PFSK-1 (cell line): Measurements from ENCODE around the gene NAT16.

Experiments used
- FOXP2 ChIP-seq: optimal IDR thresholded peaks from 2 replicates; pipeline ENCODE3; 2011; ENCODE audit warnings: borderline replicate concordance, control low read depth, inconsistent platforms; ENCODE audit not compliant: insufficient read depth; ENCODE audit errors: extremely low read length, extremely low read depth
- POLR2AphosphoS5 ChIP-seq: IDR thresholded peaks from 2 replicates; pipeline ENCODE4 v1.6.1; 2012; ENCODE audit warnings: low read depth, mild to moderate bottlenecking, control low read depth, low read length, moderate library complexity
- SIN3A ChIP-seq: IDR thresholded peaks from 2 replicates; pipeline ENCODE4 v1.6.1; 2012; ENCODE audit warnings: mild to moderate bottlenecking, low read length, moderate library complexity, borderline replicate concordance; ENCODE audit not compliant: insufficient read depth
- TAF1 ChIP-seq: IDR thresholded peaks from 2 replicates; pipeline ENCODE4 v1.6.1; 2012; ENCODE audit warnings: low read length, control low read depth, borderline replicate concordance; ENCODE audit not compliant: insufficient read depth
- TF ChIP-seq, protein P1 (sequence below), 2 experiments: IDR thresholded peaks; 2 replicates each; pipeline versions ENCODE4 v1.6.1 to v1.8.0; 2011 to 2012; ENCODE audit warnings: low read depth in 2 of 2, low read length in 2 of 2, control low read depth in 1 of 2, inconsistent platforms in 1 of 2, mild to moderate bottlenecking in 1 of 2, moderate library complexity in 1 of 2; ENCODE audit not compliant: insufficient read depth in 1 of 2

Gene NAT16

DNA sequence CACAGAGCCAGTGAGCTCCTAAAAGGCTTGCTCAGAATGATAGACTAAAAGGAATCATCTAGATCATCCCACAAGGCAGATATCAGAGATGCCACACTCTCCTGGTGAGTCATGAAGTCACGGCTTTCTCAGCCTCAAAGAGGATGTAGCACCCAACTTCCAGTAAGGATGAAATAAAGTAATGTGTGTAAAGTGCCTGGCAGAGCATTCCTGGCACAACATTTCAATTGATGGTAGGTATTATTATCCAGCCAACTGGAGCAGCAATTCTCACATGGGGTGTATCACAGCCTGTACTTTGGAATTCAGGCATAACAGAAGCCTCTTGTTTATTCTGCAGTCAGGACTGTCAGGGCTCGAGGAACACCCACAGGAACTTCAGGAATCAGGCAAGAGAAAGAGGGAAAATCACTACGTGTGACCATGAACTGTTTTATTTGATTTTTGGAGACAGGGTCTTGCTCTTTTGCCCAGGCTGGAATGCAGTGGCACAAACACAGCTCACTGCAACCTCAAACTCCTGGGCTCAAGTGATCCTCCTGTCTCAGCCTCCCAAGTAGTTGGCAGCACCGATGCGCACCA is 5.3 kb upstream of the NAT16 start:
- TF ChIP-seq SIN3A (no peak), POLR2AphosphoS5 (no peak), TAF1 (no peak), FOXP2 (no peak)
- TF ChIP-seq, protein P1, sequence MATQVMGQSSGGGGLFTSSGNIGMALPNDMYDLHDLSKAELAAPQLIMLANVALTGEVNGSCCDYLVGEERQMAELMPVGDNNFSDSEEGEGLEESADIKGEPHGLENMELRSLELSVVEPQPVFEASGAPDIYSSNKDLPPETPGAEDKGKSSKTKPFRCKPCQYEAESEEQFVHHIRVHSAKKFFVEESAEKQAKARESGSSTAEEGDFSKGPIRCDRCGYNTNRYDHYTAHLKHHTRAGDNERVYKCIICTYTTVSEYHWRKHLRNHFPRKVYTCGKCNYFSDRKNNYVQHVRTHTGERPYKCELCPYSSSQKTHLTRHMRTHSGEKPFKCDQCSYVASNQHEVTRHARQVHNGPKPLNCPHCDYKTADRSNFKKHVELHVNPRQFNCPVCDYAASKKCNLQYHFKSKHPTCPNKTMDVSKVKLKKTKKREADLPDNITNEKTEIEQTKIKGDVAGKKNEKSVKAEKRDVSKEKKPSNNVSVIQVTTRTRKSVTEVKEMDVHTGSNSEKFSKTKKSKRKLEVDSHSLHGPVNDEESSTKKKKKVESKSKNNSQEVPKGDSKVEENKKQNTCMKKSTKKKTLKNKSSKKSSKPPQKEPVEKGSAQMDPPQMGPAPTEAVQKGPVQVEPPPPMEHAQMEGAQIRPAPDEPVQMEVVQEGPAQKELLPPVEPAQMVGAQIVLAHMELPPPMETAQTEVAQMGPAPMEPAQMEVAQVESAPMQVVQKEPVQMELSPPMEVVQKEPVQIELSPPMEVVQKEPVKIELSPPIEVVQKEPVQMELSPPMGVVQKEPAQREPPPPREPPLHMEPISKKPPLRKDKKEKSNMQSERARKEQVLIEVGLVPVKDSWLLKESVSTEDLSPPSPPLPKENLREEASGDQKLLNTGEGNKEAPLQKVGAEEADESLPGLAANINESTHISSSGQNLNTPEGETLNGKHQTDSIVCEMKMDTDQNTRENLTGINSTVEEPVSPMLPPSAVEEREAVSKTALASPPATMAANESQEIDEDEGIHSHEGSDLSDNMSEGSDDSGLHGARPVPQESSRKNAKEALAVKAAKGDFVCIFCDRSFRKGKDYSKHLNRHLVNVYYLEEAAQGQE (IDR thresholded peaks at IDR 0.05; ENCODE audit: insufficient read depth in 1 of 2, low read depth in 2 of 2, low read length in 2 of 2) = no peak

DNA sequence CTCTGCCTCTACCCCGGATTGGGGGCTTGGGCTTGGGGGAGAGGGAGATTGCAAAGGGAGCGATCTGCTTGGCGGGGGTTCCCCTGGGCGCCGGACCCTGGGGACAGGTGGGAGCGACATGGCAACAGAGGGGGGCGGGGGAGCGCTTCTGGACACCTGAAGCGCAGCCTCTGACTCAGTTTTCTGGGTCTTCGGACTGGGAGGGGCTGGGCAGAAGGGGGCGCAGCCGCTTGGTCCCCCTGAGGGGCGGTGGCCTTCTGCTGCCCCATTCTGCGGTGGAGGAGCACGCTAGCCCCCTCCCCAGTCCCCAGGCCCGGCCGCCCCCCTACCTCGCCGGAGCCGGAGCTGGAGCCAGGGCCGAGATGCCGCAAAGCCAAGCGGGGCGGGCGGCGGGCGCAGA is 380 bp downstream of the NAT16 start:
- TF ChIP-seq, protein P1 (IDR thresholded peaks at IDR 0.05; ENCODE audit: insufficient read depth in 1 of 2, low read depth in 2 of 2, low read length in 2 of 2) = no peak
- no peak for TF ChIP-seq FOXP2
- no peak for TF ChIP-seq TAF1
- TF ChIP-seq SIN3A = no peak
- no peak for TF ChIP-seq POLR2AphosphoS5

DNA sequence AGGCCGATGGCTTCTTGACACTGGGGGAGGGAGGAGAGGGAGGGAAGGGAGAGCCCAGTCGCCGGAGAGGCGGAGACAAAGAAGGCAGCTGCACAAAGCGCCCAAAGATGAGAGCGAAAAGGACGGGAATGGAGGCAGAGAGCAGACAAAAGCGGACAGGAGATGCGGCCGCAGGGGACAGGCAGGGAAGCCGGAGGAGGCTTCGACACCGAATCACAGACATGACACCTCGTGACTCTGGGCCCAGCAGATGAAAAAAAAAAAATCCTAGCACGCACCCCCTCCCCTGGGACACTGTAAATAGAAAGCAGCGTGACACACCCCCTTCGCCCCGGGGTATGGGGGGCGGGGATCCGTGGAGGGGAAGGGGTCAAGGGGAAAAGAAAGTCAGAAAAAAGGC is 976 bp downstream of the NAT16 start:
- TF ChIP-seq, protein P1 (IDR thresholded peaks at IDR 0.05; ENCODE audit: insufficient read depth in 1 of 2, low read depth in 2 of 2, low read length in 2 of 2) = no peak
- TF ChIP-seq POLR2AphosphoS5 (no peak), FOXP2 (no peak), TAF1 (no peak), SIN3A (no peak)

DNA sequence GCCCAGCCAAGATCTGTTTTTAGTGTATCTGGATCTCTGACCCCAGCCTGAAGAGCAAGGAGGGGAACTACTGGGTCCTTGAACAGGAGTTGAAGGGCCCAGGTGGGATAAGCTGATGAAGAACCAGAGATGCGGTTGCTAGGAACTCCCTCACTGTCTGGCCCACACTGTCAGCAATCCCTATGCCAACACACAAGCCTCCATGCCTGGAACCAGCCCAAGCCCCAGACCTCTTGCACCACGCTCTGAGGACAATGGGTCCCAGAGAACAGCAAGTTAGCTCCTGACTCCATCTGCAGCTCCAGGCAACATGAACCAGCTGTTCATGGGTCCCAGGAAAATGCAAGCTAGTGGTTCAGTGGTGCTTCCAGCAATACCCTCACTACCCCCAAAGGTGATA is 2.4 kb downstream of the NAT16 start:
- TF ChIP-seq, protein P1 (IDR thresholded peaks at IDR 0.05; ENCODE audit: insufficient read depth in 1 of 2, low read depth in 2 of 2, low read length in 2 of 2) = no peak
- TF ChIP-seq FOXP2 (no peak), TAF1 (no peak), POLR2AphosphoS5 (no peak), SIN3A (no peak)

DNA sequence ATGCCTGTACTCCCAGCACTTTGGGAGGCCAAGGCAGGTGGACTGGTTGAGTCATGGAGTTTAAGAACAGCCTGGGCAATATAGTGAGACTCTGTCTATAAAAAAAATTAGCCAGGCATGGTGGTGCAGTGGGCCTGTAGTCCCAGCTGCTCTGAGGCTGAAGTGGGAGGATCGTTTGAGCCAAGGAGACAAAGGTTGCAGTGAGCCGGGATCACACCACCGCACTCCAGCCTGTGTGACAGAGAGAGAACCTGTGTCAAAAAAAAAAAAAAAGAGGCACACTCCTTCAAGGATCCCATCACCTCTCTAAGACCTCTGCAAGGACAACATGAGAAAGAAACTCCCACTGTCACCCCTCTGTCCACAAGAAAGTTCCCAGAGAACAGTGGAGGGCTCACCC is 4.4 kb downstream of the NAT16 start:
- no peak for TF ChIP-seq POLR2AphosphoS5
- no peak for TF ChIP-seq FOXP2
- TF ChIP-seq, protein P1 (IDR thresholded peaks at IDR 0.05; ENCODE audit: insufficient read depth in 1 of 2, low read depth in 2 of 2, low read length in 2 of 2) = no peak
- no peak for TF ChIP-seq TAF1
- TF ChIP-seq SIN3A = no peak
